CD8-positive, alpha-beta memory T cell (primary cell): ENCODE results near the gene LONP2. TPM values are rescaled to one million over a fixed set of nuclear protein-coding genes. Genes with fewer than 3 reads are reported as not detected.

Source experiments
- CTCF ChIA-PET: fragments of 350-600 bp; sonication (Branson Sonifier 250); formaldehyde crosslinking; loops from one replicate; lab custom pipeline; 2021; ENCODE audit warnings: antibody characterized with exemption; lab: Charles Lee
- POLR2A ChIA-PET: fragments of 350-600 bp; sonication (Branson Sonifier 250); formaldehyde crosslinking; loops from one replicate; lab custom pipeline; 2021; ENCODE audit warnings: antibody characterized with exemption; lab: Charles Lee
- DNase-seq, 5 donors: peaks; one replicate each; pipeline versions ENCODE4 v3.0.0 to v3.0.0-alpha.2; 2020 to 2022; ENCODE audit warnings: mixed read lengths in 1 of 5
- H3K27ac ChIP-seq: one replicate; pipeline ENCODE4 v1.7.0; 2013; ENCODE audit warnings: low read depth, mild to moderate bottlenecking, low read length, moderate library complexity
- H3K27me3 ChIP-seq: 2 replicates; pipeline ENCODE4 v1.7.0; 2013; ENCODE audit warnings: low read length, mild to moderate bottlenecking; ENCODE audit not compliant: insufficient read depth, poor library complexity, severe bottlenecking
- H3K36me3 ChIP-seq: 2 replicates; pipeline ENCODE4 v1.7.0; 2013; ENCODE audit warnings: mild to moderate bottlenecking, low read length, moderate library complexity; ENCODE audit not compliant: insufficient read depth
- H3K4me1 ChIP-seq: 2 replicates; pipeline ENCODE4 v1.7.0; 2013; ENCODE audit warnings: mild to moderate bottlenecking, low read length, moderate library complexity; ENCODE audit not compliant: insufficient read depth
- H3K4me3 ChIP-seq: 2 replicates; pipeline ENCODE4 v1.7.0; 2013; ENCODE audit warnings: mild to moderate bottlenecking, low read length
- H3K9me3 ChIP-seq: 2 replicates; pipeline ENCODE4 v1.7.0; 2013; ENCODE audit warnings: mild to moderate bottlenecking, low read length
- H3K27ac Mint-ChIP-seq, 8 donors: one replicate each; pipeline ENCODE4 v1.8.0; 2020 to 2021; ENCODE audit warnings: mixed read lengths in 8 of 8, mild to moderate bottlenecking in 6 of 8, inconsistent platforms in 3 of 8, moderate library complexity in 3 of 8
- H3K27me3 Mint-ChIP-seq, 2 donors: one replicate each; pipeline ENCODE4 v1.8.0; 2020 to 2021; ENCODE audit warnings: mixed read lengths in 2 of 2, mild to moderate bottlenecking in 1 of 2, moderate library complexity in 1 of 2
- H3K36me3 Mint-ChIP-seq, 3 donors: one replicate each; pipeline ENCODE4 v1.8.0; 2020 to 2021; ENCODE audit warnings: mixed read lengths in 3 of 3, inconsistent platforms in 1 of 3, mild to moderate bottlenecking in 1 of 3
- H3K4me1 Mint-ChIP-seq, 3 donors: one replicate each; pipeline ENCODE4 v1.8.0; 2020 to 2021; ENCODE audit warnings: mixed read lengths in 3 of 3, inconsistent platforms in 1 of 3, mild to moderate bottlenecking in 1 of 3
- H3K4me3 Mint-ChIP-seq, 7 donors: one replicate each; pipeline ENCODE4 v1.8.0; 2020 to 2021; ENCODE audit warnings: mixed read lengths in 7 of 7, mild to moderate bottlenecking in 6 of 7, moderate library complexity in 4 of 7, inconsistent platforms in 2 of 7
- H3K9me3 Mint-ChIP-seq, 5 donors: one replicate each; pipeline ENCODE4 v1.8.0; 2020 to 2022; ENCODE audit warnings: mixed read lengths in 5 of 5, mild to moderate bottlenecking in 3 of 5, moderate library complexity in 2 of 5, inconsistent platforms in 1 of 5
- polyA plus RNA-seq: library from polyadenylated mRNA; unstranded; fragments of 300-500 nt; fragmentation: Illumina TruSeq; gene quantifications from one replicate; pipeline ENCODE4 v1.2.3, GENCODE V29; 2021
- total RNA-seq, 2 experiments: library from RNA; stranded (reverse); gene quantifications; one replicate each; pipeline ENCODE4 v1.2.3, GENCODE V29; 2021

Gene LONP2
- total and polyA plus RNA-seq, 3 experiments from 2014 or later, result 39.1 to 55.7 (median 54.9) TPM

GRCh38 chr16:48317614-48318315 lies 73.7 kb downstream of the LONP2 start:
- Mint-ChIP-seq H3K27me3 (no peaks in the 10 kb centered on the region), H3K36me3 (peaks cover 18 to 40% (median 24%) of the 10 kb centered on the region in 3 donors), H3K4me3 (peak overlapping the region in 6 of 7 donors; percentile 31 to 71 (median 48)), H3K9me3 (peaks cover 0 to 14% (median 11%) of the 10 kb centered on the region in 5 donors), H3K27ac (peak overlapping the region; percentile 8 to 89 (median 46)), H3K4me1 (peaks cover 28 to 48% (median 38%) of the 10 kb centered on the region in 3 donors)
- peaks cover 3% of the 10 kb centered on the region for H3K36me3 ChIP-seq
- CTCF ChIA-PET, result interaction anchor here (0.7 to 2.3 kb wide), 5 partner anchors 9 to 306 kb away, joined by 3 to 12 read pairs (median 3); no protein-coding TSS in a partner anchor
- no peak overlapping the region for H3K4me3 ChIP-seq
- POLR2A ChIA-PET, result no interaction called here
- H3K9me3 ChIP-seq, result peaks cover 1% of the 10 kb centered on the region
- no peak overlapping the region for H3K27ac ChIP-seq
- H3K27me3 ChIP-seq, result no peaks in the 10 kb centered on the region
- peaks cover 22% of the 10 kb centered on the region for H3K4me1 ChIP-seq
- no peak for DNase-seq

GRCh38 chr16:48318630-48319029 lies 74.5 kb downstream of the LONP2 start:
- Mint-ChIP-seq H3K27ac (peak overlapping the region; percentile 36 to 89 (median 72)), H3K4me1 (peaks cover 28 to 48% (median 39%) of the 10 kb centered on the region in 3 donors), H3K27me3 (no peaks in the 10 kb centered on the region), H3K36me3 (peaks cover 11 to 34% (median 15%) of the 10 kb centered on the region in 3 donors), H3K4me3 (peak overlapping the region; percentile 26 to 75 (median 66)), H3K9me3 (peaks cover 0 to 6% (median 2%) of the 10 kb centered on the region in 5 donors)
- Histone ChIP-seq H3K27ac (no peak overlapping the region), H3K9me3 (no peaks in the 10 kb centered on the region), H3K4me1 (peaks cover 22% of the 10 kb centered on the region), H3K27me3 (no peaks in the 10 kb centered on the region), H3K36me3 (no peaks in the 10 kb centered on the region), H3K4me3 (peak overlapping the region; percentile 40)
- DNase-seq, result peak in 3 of 5 donors; percentile 47 to 71 (median 56)
- ChIA-PET POLR2A (interaction anchor here (0.5 to 1.1 kb wide), 5 partner anchors 35 to 387 kb away, joined by 3 to 8 read pairs (median 4); partner anchors contain the start of gene SIAH1), CTCF (interaction anchor here (0.9 to 2.3 kb wide), 5 partner anchors 10 to 305 kb away, joined by 3 to 12 read pairs (median 3); no protein-coding TSS in a partner anchor)

DNA sequence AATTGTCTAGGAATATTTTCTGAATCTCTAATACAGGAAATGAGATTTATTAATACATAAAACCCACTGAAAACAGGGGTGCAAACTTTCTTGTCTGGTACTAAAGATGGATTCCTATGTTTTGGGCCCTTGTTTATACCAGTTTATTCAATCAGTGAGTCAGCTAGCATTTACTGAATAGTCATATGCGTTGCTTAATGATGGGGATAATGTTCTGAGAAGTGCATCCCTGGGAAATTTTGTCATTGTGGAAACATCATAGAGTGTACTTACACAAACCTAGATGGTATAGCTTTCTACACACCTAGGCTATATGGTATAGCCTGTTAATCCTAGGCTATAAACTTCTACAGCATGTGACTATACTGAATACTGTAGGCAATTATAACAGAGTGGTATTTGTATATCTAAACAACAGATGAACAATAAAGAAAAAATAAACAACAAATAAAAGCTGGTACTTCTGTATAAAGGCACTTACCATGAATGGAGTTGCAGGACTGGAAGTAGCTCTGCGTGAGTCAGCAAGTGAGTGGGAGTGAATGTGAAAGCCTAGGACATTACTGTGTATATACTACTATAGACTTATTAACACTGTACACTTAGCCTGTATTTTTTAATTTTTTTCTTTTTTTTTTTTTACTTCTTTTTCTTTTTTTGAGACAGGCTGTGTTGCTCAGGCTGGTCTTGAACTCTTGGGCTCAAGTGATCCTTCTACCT lies 77.4 kb downstream of the LONP2 start:
- DNase-seq, result no peak
- Mint-ChIP-seq H3K36me3 (peaks cover 3 to 33% (median 5%) of the 10 kb centered on the region in 3 donors), H3K4me3 (no peak overlapping the region), H3K4me1 (peaks cover 25 to 53% (median 46%) of the 10 kb centered on the region in 3 donors), H3K27me3 (no peaks in the 10 kb centered on the region), H3K9me3 (no peaks in the 10 kb centered on the region), H3K27ac (no peak overlapping the region)
- no peaks in the 10 kb centered on the region for H3K9me3 ChIP-seq
- POLR2A ChIA-PET, result no interaction called here
- peaks cover 22% of the 10 kb centered on the region for H3K4me1 ChIP-seq
- H3K27me3 ChIP-seq, result no peaks in the 10 kb centered on the region
- no peak overlapping the region for H3K4me3 ChIP-seq
- CTCF ChIA-PET, result interaction anchor here (1.7 to 2.8 kb wide), 3 partner anchors 33 to 309 kb away, joined by 4 to 14 read pairs (median 5); no protein-coding TSS in a partner anchor
- H3K27ac ChIP-seq, result no peak overlapping the region
- H3K36me3 ChIP-seq, result no peaks in the 10 kb centered on the region

DNA sequence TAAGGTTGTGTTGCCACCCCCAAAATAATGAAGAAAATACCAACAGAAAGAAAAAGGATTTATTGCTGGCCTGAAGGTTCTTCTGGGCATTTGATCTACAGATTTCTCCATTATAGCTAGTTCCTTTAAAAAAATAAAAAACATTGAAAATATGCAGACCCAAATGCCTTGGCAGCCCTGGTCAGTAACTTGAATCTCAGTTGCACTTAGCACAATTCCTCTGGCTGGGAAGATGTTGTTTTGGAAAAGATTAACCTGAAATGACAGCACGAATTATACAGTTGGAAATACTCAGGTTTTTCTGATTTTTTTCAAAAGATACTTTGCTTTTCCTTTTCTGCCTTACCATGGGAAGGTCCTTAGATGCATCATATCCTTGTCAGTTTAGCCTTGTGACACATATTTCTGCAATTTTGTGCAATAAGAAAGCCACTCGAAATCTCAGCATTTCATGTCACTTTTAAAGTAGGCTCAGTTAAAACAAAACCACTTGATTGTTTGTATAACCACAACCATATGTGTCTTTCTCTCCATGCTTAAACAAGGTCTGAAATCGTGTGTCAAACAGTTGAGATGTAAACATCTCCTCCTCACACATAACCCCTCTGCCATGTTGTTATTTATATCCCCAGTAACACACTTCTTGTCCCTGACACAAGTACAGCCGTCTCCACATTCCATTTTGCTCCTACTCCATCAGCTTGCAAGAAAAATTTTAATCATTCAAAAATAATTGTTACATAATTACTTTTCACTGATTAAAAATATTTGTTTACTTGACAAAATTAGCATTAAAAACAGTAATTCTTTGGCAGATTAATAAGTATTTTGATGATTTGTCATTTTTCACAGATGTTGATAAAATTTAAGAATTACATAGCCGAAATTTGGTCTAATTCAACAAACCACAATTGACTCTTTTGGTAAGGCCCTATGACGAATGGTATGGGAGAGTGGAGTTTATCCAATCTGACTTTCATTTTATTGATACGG lies 80.0 kb downstream of the LONP2 start:
- no peaks in the 10 kb centered on the region for H3K9me3 ChIP-seq
- Mint-ChIP-seq H3K27ac (peak overlapping the region in 1 of 8 donors; percentile 2), H3K27me3 (no peaks in the 10 kb centered on the region), H3K36me3 (peaks cover 2 to 40% (median 5%) of the 10 kb centered on the region in 3 donors), H3K4me1 (peaks cover 10 to 29% (median 25%) of the 10 kb centered on the region in 3 donors), H3K4me3 (no peak overlapping the region), H3K9me3 (no peaks in the 10 kb centered on the region)
- ChIA-PET POLR2A (no interaction called here), CTCF (interaction anchor here (1.2 kb wide), 1 partner anchor 38 kb away, joined by 4 read pairs; no protein-coding TSS in a partner anchor)
- H3K27me3 ChIP-seq, result no peaks in the 10 kb centered on the region
- DNase-seq, result no peak
- no peak overlapping the region for H3K4me3 ChIP-seq
- no peaks in the 10 kb centered on the region for H3K36me3 ChIP-seq
- H3K4me1 ChIP-seq, result no peaks in the 10 kb centered on the region
- no peak overlapping the region for H3K27ac ChIP-seq

DNA sequence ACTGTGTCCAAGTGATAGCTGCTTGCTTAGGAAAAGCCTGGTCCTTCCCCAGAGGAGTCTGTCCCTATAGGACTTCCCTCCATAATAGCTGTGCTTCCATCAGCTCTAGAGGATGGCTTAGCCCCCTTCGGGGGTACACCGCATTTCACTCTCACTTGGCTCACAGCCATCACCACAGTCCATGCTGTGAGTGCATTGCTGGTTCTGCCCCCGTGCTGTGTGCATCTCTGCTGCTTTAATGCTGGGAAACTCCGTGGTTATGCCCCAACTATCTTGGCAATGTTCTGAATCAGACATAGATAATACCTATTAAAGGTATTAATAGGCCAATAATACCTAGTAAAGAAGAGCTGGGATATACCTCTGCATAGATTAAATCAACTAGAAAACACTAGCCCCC lies 82.8 kb downstream of the LONP2 start:
- Mint-ChIP-seq H3K9me3 (no peaks in the 10 kb centered on the region), H3K4me1 (peaks cover 5 to 26% (median 25%) of the 10 kb centered on the region in 3 donors), H3K27me3 (no peaks in the 10 kb centered on the region), H3K36me3 (peaks cover 5 to 50% (median 6%) of the 10 kb centered on the region in 3 donors), H3K4me3 (no peak overlapping the region), H3K27ac (peak overlapping the region in 2 of 8 donors; percentile 36 to 62)
- Histone ChIP-seq H3K4me1 (no peaks in the 10 kb centered on the region), H3K36me3 (no peaks in the 10 kb centered on the region), H3K27me3 (no peaks in the 10 kb centered on the region), H3K4me3 (no peak overlapping the region), H3K27ac (no peak overlapping the region), H3K9me3 (no peaks in the 10 kb centered on the region)
- DNase-seq, result no peak
- ChIA-PET POLR2A (no interaction called here), CTCF (no interaction called here)

DNA sequence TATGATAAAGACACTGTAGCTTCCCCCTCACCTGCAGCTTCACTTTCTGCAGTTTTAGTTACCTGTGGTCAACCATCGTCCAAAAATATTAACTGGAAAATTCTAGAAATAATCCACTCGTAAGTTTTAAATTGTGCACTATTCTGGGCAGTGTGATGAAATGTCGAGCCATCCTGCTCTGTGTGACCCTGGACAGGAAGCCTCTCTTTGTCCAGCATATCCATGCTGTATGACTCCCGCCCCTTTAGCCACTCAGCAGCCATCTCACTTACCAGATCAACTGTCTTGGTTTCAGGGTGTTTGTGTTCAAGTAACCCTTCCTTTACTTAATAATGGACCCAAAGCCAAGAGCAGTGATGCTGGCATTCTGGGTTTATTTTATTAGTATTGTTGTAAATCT lies 85.0 kb downstream of the LONP2 start:
- no peak overlapping the region for H3K4me3 ChIP-seq
- peaks cover 3% of the 10 kb centered on the region for H3K36me3 ChIP-seq
- no peaks in the 10 kb centered on the region for H3K9me3 ChIP-seq
- no peaks in the 10 kb centered on the region for H3K27me3 ChIP-seq
- CTCF ChIA-PET, result interaction anchor here (1.0 kb wide), 1 partner anchor 10 kb away, joined by 3 read pairs; no protein-coding TSS in a partner anchor
- Mint-ChIP-seq H3K4me1 (peaks cover 2 to 20% (median 19%) of the 10 kb centered on the region in 3 donors), H3K27me3 (no peaks in the 10 kb centered on the region), H3K27ac (peak overlapping the region in 2 of 8 donors; percentile 7 to 33), H3K36me3 (peaks cover 5 to 50% (median 8%) of the 10 kb centered on the region in 3 donors), H3K9me3 (no peaks in the 10 kb centered on the region), H3K4me3 (no peak overlapping the region)
- H3K4me1 ChIP-seq, result no peaks in the 10 kb centered on the region
- no peak for DNase-seq
- H3K27ac ChIP-seq, result no peak overlapping the region
- POLR2A ChIA-PET, result no interaction called here

DNA sequence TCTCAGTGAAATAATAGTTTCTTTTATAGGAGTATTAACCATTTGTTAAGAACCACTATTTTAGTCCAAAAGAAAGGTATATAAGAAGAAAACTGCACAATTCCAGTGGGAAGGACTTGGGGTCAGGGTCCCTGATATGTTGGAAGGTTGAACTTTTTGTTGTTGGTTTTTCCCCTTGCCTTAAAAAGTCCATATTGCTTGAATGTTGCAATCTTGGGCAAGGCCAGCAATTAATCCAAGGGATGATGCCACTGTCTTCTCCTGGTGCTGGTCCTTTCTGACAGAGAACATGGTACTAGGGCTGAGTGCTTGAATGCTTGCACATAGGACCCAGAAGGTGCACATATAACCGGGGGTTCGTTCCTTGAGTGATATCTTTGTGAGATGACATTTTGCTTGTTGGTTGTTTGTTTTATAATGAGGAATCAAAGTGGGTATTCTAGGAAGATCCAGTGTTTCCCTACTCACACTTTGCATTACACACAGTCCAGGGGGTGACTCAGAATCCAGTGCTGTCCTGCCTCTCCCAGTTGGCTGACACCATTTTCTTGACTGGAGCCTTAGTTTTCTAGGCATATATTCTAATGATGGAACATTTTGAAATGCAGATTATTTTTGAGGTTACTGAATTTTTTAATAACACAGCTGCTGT lies 86.2 kb downstream of the LONP2 start:
- H3K27ac Mint-ChIP-seq, result peak overlapping the region in 5 of 8 donors; percentile 9 to 88 (median 42)
- ChIA-PET POLR2A (no interaction called here), CTCF (interaction anchor here (1.1 kb wide), 1 partner anchor 300 kb away, joined by 3 read pairs; no protein-coding TSS in a partner anchor)
- peaks cover 0 to 19% (median 18%) of the 10 kb centered on the region in 3 donors for H3K4me1 Mint-ChIP-seq
- Histone ChIP-seq H3K4me3 (no peak overlapping the region), H3K27ac (no peak overlapping the region), H3K36me3 (peaks cover 3% of the 10 kb centered on the region), H3K27me3 (no peaks in the 10 kb centered on the region), H3K4me1 (no peaks in the 10 kb centered on the region), H3K9me3 (no peaks in the 10 kb centered on the region)
- no peak overlapping the region for H3K4me3 Mint-ChIP-seq
- no peaks in the 10 kb centered on the region for H3K9me3 Mint-ChIP-seq
- peaks cover 1 to 58% (median 14%) of the 10 kb centered on the region in 3 donors for H3K36me3 Mint-ChIP-seq
- no peaks in the 10 kb centered on the region for H3K27me3 Mint-ChIP-seq
- no peak for DNase-seq
